Measurements from ENCODE around the gene PTPRK. TPM values are rescaled to one million over a fixed set of nuclear protein-coding genes. Genes with fewer than 3 reads are reported as not detected.
A peak's percentile ranks its signal among the peaks of the same experiment; 100 is the strongest.

PTPRK gene
- total and polyA plus RNA-seq, 2 of the 13 experiments (the other 11 are each of a cell fraction or from before 2014, with no cell fraction given) = 43.6 to 98.3 TPM

DNA sequence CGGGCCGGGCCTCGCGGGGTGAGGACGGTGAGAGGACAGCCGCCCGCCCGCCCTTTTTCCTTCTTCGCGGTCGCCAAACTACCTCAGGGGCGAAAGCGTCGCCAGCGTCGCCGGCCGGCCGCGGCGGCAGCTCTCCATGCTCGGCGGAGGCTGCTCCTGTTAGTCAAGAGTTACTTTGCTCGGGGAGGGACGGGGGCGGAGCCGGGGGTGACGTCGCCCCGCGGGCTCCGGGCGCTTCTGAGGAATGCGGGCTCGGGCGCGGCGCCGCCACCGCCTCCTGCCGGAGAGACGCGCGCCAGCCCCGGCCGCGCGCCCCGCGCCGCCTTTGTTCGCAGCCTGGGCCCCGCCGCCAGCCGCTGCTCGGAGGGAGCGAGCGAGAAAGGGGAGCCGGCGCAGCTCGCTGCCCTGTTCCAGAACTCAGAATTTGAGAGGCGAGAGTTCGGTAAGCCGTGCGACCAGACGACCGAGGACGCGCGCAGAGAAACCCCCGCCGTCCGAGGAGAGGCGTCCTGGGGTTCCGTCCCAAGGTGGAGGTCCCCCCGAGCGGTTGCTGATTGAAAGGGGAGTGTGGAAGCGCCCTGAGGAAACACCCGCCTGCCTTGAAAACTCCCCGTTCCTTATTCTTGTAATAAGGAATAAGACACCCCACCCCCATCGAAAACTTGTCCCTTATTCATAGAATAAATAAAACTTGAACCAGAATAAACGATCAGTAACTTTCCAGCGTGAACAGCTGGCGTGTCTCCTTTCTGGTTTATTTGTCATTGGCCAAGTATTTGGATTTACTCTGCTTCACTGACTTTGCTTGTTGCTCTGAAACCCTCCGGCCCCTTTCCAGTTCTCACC lies at the start of gene PTPRK (continued):
- TF ChIP-seq, protein P1, sequence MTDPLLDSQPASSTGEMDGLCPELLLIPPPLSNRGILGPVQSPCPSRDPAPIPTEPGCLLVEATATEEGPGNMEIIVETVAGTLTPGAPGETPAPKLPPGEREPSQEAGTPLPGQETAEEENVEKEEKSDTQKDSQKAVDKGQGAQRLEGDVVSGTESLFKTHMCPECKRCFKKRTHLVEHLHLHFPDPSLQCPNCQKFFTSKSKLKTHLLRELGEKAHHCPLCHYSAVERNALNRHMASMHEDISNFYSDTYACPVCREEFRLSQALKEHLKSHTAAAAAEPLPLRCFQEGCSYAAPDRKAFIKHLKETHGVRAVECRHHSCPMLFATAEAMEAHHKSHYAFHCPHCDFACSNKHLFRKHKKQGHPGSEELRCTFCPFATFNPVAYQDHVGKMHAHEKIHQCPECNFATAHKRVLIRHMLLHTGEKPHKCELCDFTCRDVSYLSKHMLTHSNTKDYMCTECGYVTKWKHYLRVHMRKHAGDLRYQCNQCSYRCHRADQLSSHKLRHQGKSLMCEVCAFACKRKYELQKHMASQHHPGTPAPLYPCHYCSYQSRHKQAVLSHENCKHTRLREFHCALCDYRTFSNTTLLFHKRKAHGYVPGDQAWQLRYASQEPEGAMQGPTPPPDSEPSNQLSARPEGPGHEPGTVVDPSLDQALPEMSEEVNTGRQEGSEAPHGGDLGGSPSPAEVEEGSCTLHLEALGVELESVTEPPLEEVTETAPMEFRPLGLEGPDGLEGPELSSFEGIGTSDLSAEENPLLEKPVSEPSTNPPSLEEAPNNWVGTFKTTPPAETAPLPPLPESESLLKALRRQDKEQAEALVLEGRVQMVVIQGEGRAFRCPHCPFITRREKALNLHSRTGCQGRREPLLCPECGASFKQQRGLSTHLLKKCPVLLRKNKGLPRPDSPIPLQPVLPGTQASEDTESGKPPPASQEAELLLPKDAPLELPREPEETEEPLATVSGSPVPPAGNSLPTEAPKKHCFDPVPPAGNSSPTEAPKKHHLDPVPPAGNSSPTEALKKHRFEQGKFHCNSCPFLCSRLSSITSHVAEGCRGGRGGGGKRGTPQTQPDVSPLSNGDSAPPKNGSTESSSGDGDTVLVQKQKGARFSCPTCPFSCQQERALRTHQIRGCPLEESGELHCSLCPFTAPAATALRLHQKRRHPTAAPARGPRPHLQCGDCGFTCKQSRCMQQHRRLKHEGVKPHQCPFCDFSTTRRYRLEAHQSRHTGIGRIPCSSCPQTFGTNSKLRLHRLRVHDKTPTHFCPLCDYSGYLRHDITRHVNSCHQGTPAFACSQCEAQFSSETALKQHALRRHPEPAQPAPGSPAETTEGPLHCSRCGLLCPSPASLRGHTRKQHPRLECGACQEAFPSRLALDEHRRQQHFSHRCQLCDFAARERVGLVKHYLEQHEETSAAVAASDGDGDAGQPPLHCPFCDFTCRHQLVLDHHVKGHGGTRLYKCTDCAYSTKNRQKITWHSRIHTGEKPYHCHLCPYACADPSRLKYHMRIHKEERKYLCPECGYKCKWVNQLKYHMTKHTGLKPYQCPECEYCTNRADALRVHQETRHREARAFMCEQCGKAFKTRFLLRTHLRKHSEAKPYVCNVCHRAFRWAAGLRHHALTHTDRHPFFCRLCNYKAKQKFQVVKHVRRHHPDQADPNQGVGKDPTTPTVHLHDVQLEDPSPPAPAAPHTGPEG (CRISPR knock-in tag; IDR thresholded peaks at IDR 0.05) = peak; percentile 51; the same call in 1 of the 2 replicates
- peak; percentile 72; the same call in 1 of the 2 replicates for TF ChIP-seq GABPB1 (CRISPR knock-in tag; IDR thresholded peaks at IDR 0.05)
- no peak; the same call in 1 of the 2 replicates for TF ChIP-seq ZNF557 (CRISPR knock-in tag; IDR thresholded peaks at IDR 0.05)
- TF ChIP-seq XRCC5 (optimal IDR thresholded peaks at IDR 0.05; ENCODE audit: low read length) = peak; percentile 73
- TF ChIP-seq ZSCAN22 (CRISPR knock-in tag; IDR thresholded peaks at IDR 0.05) = 0 out of 2 replicates have a peak, but pooled peaks have one; percentile 50
- TF ChIP-seq, protein P2, sequence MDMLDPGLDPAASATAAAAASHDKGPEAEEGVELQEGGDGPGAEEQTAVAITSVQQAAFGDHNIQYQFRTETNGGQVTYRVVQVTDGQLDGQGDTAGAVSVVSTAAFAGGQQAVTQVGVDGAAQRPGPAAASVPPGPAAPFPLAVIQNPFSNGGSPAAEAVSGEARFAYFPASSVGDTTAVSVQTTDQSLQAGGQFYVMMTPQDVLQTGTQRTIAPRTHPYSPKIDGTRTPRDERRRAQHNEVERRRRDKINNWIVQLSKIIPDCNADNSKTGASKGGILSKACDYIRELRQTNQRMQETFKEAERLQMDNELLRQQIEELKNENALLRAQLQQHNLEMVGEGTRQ (IDR thresholded peaks at IDR 0.05; ENCODE audit: low read depth, low read length) = no peak
- TF ChIP-seq, protein P2 (CRISPR knock-in tag; IDR thresholded peaks at IDR 0.05; ENCODE audit: borderline replicate concordance) = no peak; the same call in 1 of the 2 replicates
- peak; percentile 27; the same call in 1 of the 2 replicates for TF ChIP-seq ZNF766 (CRISPR knock-in tag; IDR thresholded peaks at IDR 0.05; ENCODE audit: borderline replicate concordance)
- TF ChIP-seq ZNF24 (IDR thresholded peaks at IDR 0.05) = no peak
- TF ChIP-seq AGO1 (IDR thresholded peaks at IDR 0.05; ENCODE audit: low read depth, low read length, poor library complexity, severe bottlenecking) = peak; percentile 63
- TF ChIP-seq NR3C1 (CRISPR knock-in tag; IDR thresholded peaks at IDR 0.05) = no peak
- peak; percentile 18; the same call in 1 of the 2 replicates for TF ChIP-seq KDM4B (CRISPR knock-in tag; IDR thresholded peaks at IDR 0.05)
- no peak for TF ChIP-seq HDAC6 (IDR thresholded peaks at IDR 0.05; ENCODE audit: low read depth, low read length)
- TF ChIP-seq, protein P3, sequence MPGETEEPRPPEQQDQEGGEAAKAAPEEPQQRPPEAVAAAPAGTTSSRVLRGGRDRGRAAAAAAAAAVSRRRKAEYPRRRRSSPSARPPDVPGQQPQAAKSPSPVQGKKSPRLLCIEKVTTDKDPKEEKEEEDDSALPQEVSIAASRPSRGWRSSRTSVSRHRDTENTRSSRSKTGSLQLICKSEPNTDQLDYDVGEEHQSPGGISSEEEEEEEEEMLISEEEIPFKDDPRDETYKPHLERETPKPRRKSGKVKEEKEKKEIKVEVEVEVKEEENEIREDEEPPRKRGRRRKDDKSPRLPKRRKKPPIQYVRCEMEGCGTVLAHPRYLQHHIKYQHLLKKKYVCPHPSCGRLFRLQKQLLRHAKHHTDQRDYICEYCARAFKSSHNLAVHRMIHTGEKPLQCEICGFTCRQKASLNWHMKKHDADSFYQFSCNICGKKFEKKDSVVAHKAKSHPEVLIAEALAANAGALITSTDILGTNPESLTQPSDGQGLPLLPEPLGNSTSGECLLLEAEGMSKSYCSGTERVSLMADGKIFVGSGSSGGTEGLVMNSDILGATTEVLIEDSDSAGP (CRISPR knock-in tag; IDR thresholded peaks at IDR 0.05; ENCODE audit: borderline replicate concordance) = peak; percentile 88; the same call in 1 of the 2 replicates
- TF ChIP-seq SRF (IDR thresholded peaks at IDR 0.05; ENCODE audit: low read depth, low read length) = no peak
- TF ChIP-seq SNAI1 (CRISPR knock-in tag; IDR thresholded peaks at IDR 0.05; ENCODE audit: borderline replicate concordance) = peak; percentile 56; the same call in 1 of the 2 replicates
- no peak for TF ChIP-seq CBX2 (IDR thresholded peaks at IDR 0.05; ENCODE audit: low read depth, low read length)
- TF ChIP-seq CBX2 (CRISPR knock-in tag; IDR thresholded peaks at IDR 0.05; ENCODE audit: low read depth) = no peak
- 0 out of 2 replicates have a peak, but pooled peaks have one; percentile 53 for TF ChIP-seq ZNF564 (CRISPR knock-in tag; IDR thresholded peaks at IDR 0.05)

Measured in HepG2 (cell line).